ENCODE measurements around the gene ITGB1BP1. TPM values are rescaled to one million over a fixed set of nuclear protein-coding genes. Genes with fewer than 3 reads are reported as not detected.

The ITGB1BP1 gene
- total and polyA plus RNA-seq, 2 donors: 42.0 to 80.2 TPM

DNA sequence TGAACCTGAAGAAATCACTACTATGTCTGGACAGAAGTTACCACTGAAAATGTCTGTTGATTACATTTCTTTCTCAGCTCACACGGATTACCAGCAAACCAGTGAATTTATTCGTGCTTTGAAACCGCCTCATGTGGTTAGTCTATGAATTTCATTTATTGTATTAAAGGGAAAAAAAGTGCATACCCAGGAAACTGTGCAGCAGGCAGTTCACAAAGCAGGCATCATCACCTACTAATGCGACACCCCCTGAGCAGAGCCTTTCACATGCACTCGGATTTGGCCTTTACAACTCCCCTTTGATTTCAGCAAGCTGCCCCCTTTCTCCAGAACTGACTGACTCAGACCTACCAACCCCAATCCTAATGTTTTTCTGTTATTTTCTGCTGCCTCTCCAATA, 20.2 kb upstream of the ITGB1BP1 start:
- Histone ChIP-seq H3K27ac (ENCODE audit: low read depth) (no peak overlapping the region), H3K4me3 (ENCODE audit: low read depth, low read length) (no peak overlapping the region), H3K4me1 (ENCODE audit: insufficient read depth) (no peaks in the 10 kb centered on the region), H3K36me3 (ENCODE audit: insufficient read depth) (peaks cover 4% of the 10 kb centered on the region)
- 89% methylated on average over 5 of the region's 5 CpGs for WGBS
- no peak for DNase-seq (ENCODE audit: extremely low spot score)

DNA sequence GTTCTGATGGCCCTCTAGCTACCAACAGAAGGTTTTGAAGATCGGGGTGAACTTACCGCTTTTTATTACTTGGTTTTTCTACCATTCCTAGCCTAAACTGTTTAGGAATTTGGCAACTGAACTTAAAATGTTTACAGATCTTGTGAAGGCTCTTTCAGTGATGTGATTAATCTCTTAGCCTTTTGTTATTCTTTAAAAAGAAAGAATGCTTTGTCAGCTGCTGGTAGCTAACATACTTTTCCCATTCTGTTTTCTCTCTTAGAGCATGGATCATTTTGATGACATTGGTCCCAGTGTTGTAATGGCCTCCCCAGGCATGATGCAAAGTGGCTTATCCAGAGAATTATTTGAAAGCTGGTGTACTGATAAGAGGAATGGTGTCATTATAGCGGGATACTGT, 18.2 kb upstream of the ITGB1BP1 start:
- peaks cover 1% of the 10 kb centered on the region for H3K36me3 ChIP-seq (ENCODE audit: insufficient read depth)
- no peaks in the 10 kb centered on the region for H3K4me1 ChIP-seq (ENCODE audit: insufficient read depth)
- no peak overlapping the region for H3K4me3 ChIP-seq (ENCODE audit: low read depth, low read length)
- H3K27ac ChIP-seq (ENCODE audit: low read depth): no peak overlapping the region
- no peak for DNase-seq (ENCODE audit: extremely low spot score)
- WGBS: 64% methylated on average over 3 of the region's 3 CpGs

DNA sequence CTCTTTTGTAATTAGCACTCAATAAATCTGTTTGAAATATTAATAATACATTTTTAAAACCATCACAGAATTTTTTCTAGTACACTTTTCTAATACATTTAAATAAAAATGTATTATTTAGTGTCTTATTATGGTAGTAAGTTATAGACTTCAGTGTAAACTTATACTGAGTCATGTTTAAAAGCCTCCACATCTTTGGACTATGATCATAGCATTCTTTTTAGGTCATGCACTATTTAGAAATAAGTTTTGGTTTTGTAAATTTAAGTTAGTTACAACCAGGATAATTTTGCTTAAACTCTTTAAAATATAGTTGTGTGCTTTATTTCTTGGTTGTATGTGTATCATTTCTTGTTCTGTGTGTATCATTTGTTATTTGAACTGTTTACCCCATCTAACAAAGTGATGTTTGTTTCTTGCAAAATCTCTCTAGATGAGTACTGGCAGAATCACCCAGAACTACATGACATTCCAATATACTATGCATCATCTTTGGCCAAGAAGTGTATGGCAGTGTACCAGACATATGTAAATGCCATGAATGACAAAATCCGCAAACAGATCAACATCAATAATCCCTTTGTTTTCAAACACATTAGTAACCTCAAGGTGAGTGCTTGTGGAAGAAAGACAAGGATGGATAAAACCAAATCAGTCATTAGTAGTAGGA, 16.9 kb upstream of the ITGB1BP1 start:
- WGBS: 79% methylated on average over 1 of the region's 1 CpG
- peaks cover 3% of the 10 kb centered on the region for H3K36me3 ChIP-seq (ENCODE audit: insufficient read depth)
- DNase-seq (ENCODE audit: extremely low spot score): no peak

GRCh38 chr2:9439536-9439935, 16.2 kb upstream of the ITGB1BP1 start:
- no peak for DNase-seq (ENCODE audit: extremely low spot score)
- Histone ChIP-seq H3K4me3 (ENCODE audit: low read depth, low read length) (no peak overlapping the region), H3K4me1 (ENCODE audit: insufficient read depth) (no peaks in the 10 kb centered on the region), H3K27ac (ENCODE audit: low read depth) (no peak overlapping the region), H3K36me3 (ENCODE audit: insufficient read depth) (peaks cover 3% of the 10 kb centered on the region)
- 98% methylated on average over 1 of the region's 1 CpG for WGBS

More for the DNA sequence above, 16.9 kb upstream of the ITGB1BP1 start:
- H3K4me1 ChIP-seq (ENCODE audit: insufficient read depth): no peaks in the 10 kb centered on the region
- H3K4me3 ChIP-seq (ENCODE audit: low read depth, low read length): no peak overlapping the region
- H3K27ac ChIP-seq (ENCODE audit: low read depth): no peak overlapping the region

- Histone ChIP-seq H3K4me3 (ENCODE audit: low read depth, low read length) (no peak overlapping the region), H3K36me3 (ENCODE audit: insufficient read depth) (peaks cover 4% of the 10 kb centered on the region), H3K27ac (ENCODE audit: low read depth) (no peak overlapping the region), H3K4me1 (ENCODE audit: insufficient read depth) (no peaks in the 10 kb centered on the region)
- WGBS: 76% methylated on average over 2 of the region's 2 CpGs
- DNase-seq (ENCODE audit: extremely low spot score): no peak
Measured at GRCh38 chr2:9434489-9434888, 11.2 kb upstream of the ITGB1BP1 start.

- WGBS: 59% methylated on average over 2 of the region's 2 CpGs
- Histone ChIP-seq H3K36me3 (ENCODE audit: insufficient read depth) (peaks cover 2% of the 10 kb centered on the region), H3K4me3 (ENCODE audit: low read depth, low read length) (no peak overlapping the region), H3K4me1 (ENCODE audit: insufficient read depth) (no peaks in the 10 kb centered on the region), H3K27ac (ENCODE audit: low read depth) (no peak overlapping the region)
- DNase-seq (ENCODE audit: extremely low spot score): no peak
Measured at GRCh38 chr2:9430316-9431293, 7.3 kb upstream of the ITGB1BP1 start.

DNA sequence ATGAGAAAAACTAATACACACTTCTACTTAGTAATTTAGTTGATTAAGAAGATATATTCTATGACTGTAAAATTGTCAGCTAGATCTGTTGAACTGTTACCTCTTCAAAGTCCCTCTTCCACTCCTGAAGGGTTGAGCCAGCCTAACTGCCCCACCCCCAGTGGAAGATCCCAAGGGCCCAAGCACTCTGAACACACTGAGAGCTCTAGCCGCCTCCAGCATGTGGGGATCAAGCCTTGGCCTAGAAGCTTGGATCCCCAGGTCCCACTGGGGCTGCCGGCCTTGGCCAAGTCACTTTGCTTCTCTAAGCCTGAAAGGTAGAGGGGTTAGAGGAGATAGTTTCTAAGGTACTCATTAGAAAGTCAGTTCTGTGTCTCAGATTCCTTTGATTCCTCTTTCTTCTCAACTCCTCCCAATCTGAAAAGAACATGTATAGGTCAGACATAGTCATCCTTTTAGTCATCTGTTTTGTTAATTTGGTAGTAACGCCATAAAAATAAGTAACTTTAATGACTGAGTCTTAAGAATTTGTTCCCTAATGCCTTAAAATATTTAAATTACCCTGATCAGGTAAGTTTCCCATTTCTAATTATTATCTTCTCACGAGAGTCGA, 5.7 kb upstream of the ITGB1BP1 start:
- Histone ChIP-seq H3K4me1 (ENCODE audit: insufficient read depth) (no peaks in the 10 kb centered on the region), H3K27ac (ENCODE audit: low read depth) (no peak overlapping the region), H3K36me3 (ENCODE audit: insufficient read depth) (peaks cover 2% of the 10 kb centered on the region), H3K4me3 (ENCODE audit: low read depth, low read length) (no peak overlapping the region)
- 80% methylated on average over 5 of the region's 5 CpGs for WGBS
- no peak for DNase-seq (ENCODE audit: extremely low spot score)

GRCh38 chr2:9424447-9425164, 1.3 kb upstream of the ITGB1BP1 start:
- Histone ChIP-seq H3K27ac (ENCODE audit: low read depth) (no peak overlapping the region), H3K4me3 (ENCODE audit: low read depth, low read length) (peak overlapping the region; percentile 83), H3K36me3 (ENCODE audit: insufficient read depth) (no peaks in the 10 kb centered on the region), H3K4me1 (ENCODE audit: insufficient read depth) (no peaks in the 10 kb centered on the region)
- no peak for DNase-seq (ENCODE audit: extremely low spot score)
- 67% methylated on average over 11 of the region's 11 CpGs for WGBS

DNA sequence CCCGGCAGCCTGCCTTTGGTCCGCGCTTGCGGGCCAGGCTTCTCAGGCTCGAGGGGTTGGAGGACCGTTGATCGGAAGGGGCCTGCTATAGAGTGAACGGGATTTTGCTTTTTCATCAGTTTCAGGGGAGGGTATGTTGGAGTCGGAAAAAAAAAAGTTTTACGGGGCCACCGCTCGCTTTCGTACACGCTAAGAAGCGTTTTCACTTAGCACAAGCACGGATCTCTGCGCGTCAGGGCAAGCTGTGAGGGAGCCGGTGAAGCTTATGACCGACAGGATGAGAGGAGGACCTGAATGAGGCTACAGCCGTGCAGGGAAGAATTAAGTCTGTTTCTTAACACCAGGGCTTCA, 569 bp upstream of the ITGB1BP1 start:
- H3K27ac ChIP-seq (ENCODE audit: low read depth): no peak overlapping the region
- H3K36me3 ChIP-seq (ENCODE audit: insufficient read depth): no peaks in the 10 kb centered on the region
- DNase-seq (ENCODE audit: extremely low spot score): no peak
- under 1% methylated on average over 21 of the region's 21 CpGs for WGBS
- peak overlapping the region; percentile 83 for H3K4me3 ChIP-seq (ENCODE audit: low read depth, low read length)
- no peaks in the 10 kb centered on the region for H3K4me1 ChIP-seq (ENCODE audit: insufficient read depth)

DNA sequence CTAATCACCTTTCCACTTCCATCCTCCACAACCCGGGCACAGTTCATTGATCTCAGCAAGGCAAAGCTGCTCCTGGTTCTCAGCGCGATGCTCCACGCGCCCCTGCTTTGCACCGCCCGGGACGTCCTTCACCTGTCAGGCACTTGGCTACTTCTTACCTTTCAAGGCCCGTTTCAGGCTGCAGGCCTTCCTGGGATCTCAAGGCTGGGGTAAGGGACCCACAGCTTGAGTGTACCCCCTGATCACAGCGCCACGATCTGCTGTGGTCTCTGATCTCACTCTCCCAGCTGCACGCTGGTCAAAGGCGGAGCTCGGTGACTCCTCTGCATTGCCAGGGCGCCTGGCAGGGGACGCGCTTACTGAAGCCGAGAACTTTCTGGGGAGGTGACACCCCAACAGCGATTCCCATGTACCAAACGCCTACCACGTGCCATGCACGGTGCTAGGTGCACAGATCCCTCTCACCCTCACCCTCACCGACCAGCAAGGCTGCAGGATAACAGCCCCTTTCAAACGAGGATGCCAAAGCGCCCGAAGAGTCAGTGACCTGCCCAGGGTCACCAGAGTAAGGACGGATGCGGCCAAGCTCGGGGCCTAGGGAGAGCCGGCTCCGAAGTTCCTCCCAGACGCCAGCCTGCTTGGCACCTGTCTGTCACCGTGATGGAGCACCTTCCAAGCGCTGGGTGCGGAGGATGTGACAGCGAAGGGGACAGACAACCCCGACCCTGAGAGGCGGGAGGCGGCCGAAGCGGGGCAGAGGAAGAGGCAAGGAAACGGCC, 818 bp downstream of the ITGB1BP1 start:
- no peaks in the 10 kb centered on the region for H3K36me3 ChIP-seq (ENCODE audit: insufficient read depth)
- peak overlapping the region; percentile 83 for H3K4me3 ChIP-seq (ENCODE audit: low read depth, low read length)
- H3K27ac ChIP-seq (ENCODE audit: low read depth): peak overlapping the region; percentile 87
- WGBS: 2% methylated on average over 42 of the region's 42 CpGs
- no peaks in the 10 kb centered on the region for H3K4me1 ChIP-seq (ENCODE audit: insufficient read depth)
- no peak for DNase-seq (ENCODE audit: extremely low spot score)

GRCh38 chr2:9420495-9420894, 2.8 kb downstream of the ITGB1BP1 start:
- Histone ChIP-seq H3K27ac (ENCODE audit: low read depth) (no peak overlapping the region), H3K4me1 (ENCODE audit: insufficient read depth) (no peaks in the 10 kb centered on the region), H3K36me3 (ENCODE audit: insufficient read depth) (no peaks in the 10 kb centered on the region), H3K4me3 (ENCODE audit: low read depth, low read length) (no peak overlapping the region)
- 83% methylated on average over 10 of the region's 10 CpGs for WGBS
- DNase-seq (ENCODE audit: extremely low spot score): no peak

DNA sequence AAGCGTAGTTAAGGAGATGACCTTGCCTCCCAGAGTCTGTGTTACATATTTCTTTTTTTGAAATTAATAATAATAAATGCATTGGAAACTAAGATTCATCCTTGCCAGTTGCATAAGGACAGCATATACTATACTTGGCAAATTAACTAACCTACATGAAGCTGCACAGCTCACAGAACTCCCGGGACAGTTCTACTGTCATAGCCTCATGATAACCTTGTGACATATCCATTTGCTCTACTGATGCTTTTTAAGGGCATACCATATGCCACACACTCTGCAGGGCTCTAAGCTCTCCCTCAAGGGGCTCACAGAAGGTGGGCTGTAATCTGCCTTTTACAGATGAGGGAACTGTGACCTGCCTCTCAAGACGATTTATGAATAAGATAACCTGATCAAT, 3.8 kb downstream of the ITGB1BP1 start:
- WGBS: 84% methylated on average over 3 of the region's 3 CpGs
- no peaks in the 10 kb centered on the region for H3K4me1 ChIP-seq (ENCODE audit: insufficient read depth)

DNA sequence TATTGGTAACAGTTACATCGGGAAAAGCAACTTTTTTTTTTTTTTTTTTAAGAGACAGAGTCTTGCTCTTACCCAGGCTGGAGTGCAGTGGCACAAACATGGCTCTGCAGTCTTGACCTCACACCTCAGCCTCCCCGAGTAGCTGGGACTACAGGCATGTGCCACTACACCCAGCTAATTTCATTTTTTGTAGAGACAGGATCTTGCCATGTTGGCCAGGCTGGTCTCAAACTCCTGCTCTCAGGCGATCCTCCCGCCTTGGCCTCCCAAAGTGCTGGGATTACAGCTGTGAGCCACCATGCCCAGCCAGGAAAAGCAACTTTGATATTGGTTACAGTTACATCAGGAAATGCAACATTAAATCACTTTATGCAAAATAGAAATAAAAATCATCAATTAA, 4.6 kb downstream of the ITGB1BP1 start:
- H3K4me3 ChIP-seq (ENCODE audit: low read depth, low read length): no peak overlapping the region
- no peaks in the 10 kb centered on the region for H3K4me1 ChIP-seq (ENCODE audit: insufficient read depth)
- no peak for DNase-seq (ENCODE audit: extremely low spot score)
- H3K36me3 ChIP-seq (ENCODE audit: insufficient read depth): no peaks in the 10 kb centered on the region
- no peak overlapping the region for H3K27ac ChIP-seq (ENCODE audit: low read depth)
- WGBS: 89% methylated on average over 4 of the region's 4 CpGs

More for the DNA sequence above, 3.8 kb downstream of the ITGB1BP1 start:
- Histone ChIP-seq H3K36me3 (ENCODE audit: insufficient read depth) (no peaks in the 10 kb centered on the region), H3K4me3 (ENCODE audit: low read depth, low read length) (no peak overlapping the region), H3K27ac (ENCODE audit: low read depth) (no peak overlapping the region)
- no peak for DNase-seq (ENCODE audit: extremely low spot score)
